GM12878 (cell line): ENCODE results near the gene FAM222B. TPM values are rescaled to one million over a fixed set of nuclear protein-coding genes. Genes with fewer than 3 reads are reported as not detected.
A peak's percentile ranks its signal among the peaks of the same experiment; 100 is the strongest.

Experiments
- ATF7 ChIP-seq: fragments of 450-650 bp; IDR thresholded peaks from 2 replicates; pipeline ENCODE4 v1.6.1; 2016; ENCODE audit warnings: low read depth, mild to moderate bottlenecking
- CHD1 ChIP-seq: IDR thresholded peaks from 2 replicates; pipeline ENCODE4 v1.6.1; 2012; ENCODE audit warnings: low read depth, low read length, improper control_type of control experiment
- EP300 ChIP-seq, 2 experiments: fragments of 150-350 bp in 1 of 2; IDR thresholded peaks; 2 replicates each; pipeline ENCODE4 v1.6.1; 2011 to 2012; ENCODE audit warnings: low read depth in 2 of 2, low read length in 2 of 2, borderline replicate concordance in 1 of 2, improper control_type of control experiment in 1 of 2, inconsistent platforms in 1 of 2; ENCODE audit not compliant: control insufficient read depth in 1 of 2
- ESRRA ChIP-seq: IDR thresholded peaks from 2 replicates; pipeline ENCODE4 v1.6.1; 2012; ENCODE audit warnings: mild to moderate bottlenecking, low read length, improper control_type of control experiment
- HDGF ChIP-seq: fragments of 450-650 bp; IDR thresholded peaks from 2 replicates; pipeline ENCODE4 v1.6.1; 2016; ENCODE audit warnings: antibody characterized with exemption
- IRF3 ChIP-seq: fragments of 450-650 bp; IDR thresholded peaks from 2 replicates; pipeline ENCODE4 v1.6.1; 2014; ENCODE audit warnings: mild to moderate bottlenecking
- JUND ChIP-seq: IDR thresholded peaks from 2 replicates; pipeline ENCODE4 v1.6.1; 2012; ENCODE audit warnings: low read depth, mild to moderate bottlenecking, low read length, improper control_type of control experiment, moderate library complexity
- KLF5 ChIP-seq: fragments of 450-650 bp; IDR thresholded peaks from 2 replicates; pipeline ENCODE4 v1.6.1; 2014; ENCODE audit warnings: mild to moderate bottlenecking; ENCODE audit not compliant: partially characterized antibody
- MEF2B ChIP-seq: fragments of 450-650 bp; IDR thresholded peaks from 2 replicates; pipeline ENCODE4 v1.6.1; 2018; ENCODE audit warnings: mild to moderate bottlenecking, moderate library complexity; ENCODE audit not compliant: partially characterized antibody, poor library complexity, severe bottlenecking
- MYC ChIP-seq: IDR thresholded peaks from 2 replicates; pipeline ENCODE4 v1.6.1; 2011; ENCODE audit warnings: mild to moderate bottlenecking, low read length, moderate library complexity, inconsistent platforms; ENCODE audit not compliant: insufficient read depth, insufficient replicate concordance, insufficient read length, severe bottlenecking
- NKRF ChIP-seq: fragments of 450-650 bp; conservative IDR thresholded peaks from 2 replicates; pipeline ENCODE4 v1.6.1; 2017; ENCODE audit warnings: mild to moderate bottlenecking, moderate library complexity
- NR2F1 ChIP-seq: fragments of 450-650 bp; conservative IDR thresholded peaks from 2 replicates; pipeline ENCODE4 v1.6.1; 2017; ENCODE audit warnings: mild to moderate bottlenecking
- SIN3A ChIP-seq: IDR thresholded peaks from 2 replicates; pipeline ENCODE4 v1.6.1; 2012; ENCODE audit warnings: low read depth, low read length, improper control_type of control experiment
- SIX5 ChIP-seq: IDR thresholded peaks from 2 replicates; pipeline ENCODE4 v1.6.1; 2011; ENCODE audit warnings: mild to moderate bottlenecking, low read depth, low read length, moderate library complexity; ENCODE audit not compliant: severe bottlenecking
- SKIL ChIP-seq: fragments of 450-650 bp; IDR thresholded peaks from 2 replicates; pipeline ENCODE4 v1.6.1; 2017; ENCODE audit warnings: mild to moderate bottlenecking, low read depth, inconsistent platforms; ENCODE audit not compliant: poor library complexity, severe bottlenecking
- SRF ChIP-seq, 2 experiments: IDR thresholded peaks; 2 replicates each; pipeline ENCODE4 v1.6.1; 2011; ENCODE audit warnings: low read depth in 2 of 2, low read length in 2 of 2, mild to moderate bottlenecking in 1 of 2, moderate library complexity in 1 of 2
- SUZ12 ChIP-seq: fragments of 200-600 bp; sonication (generic); IDR thresholded peaks from one replicate; pipeline ENCODE4 v1.6.1; 2018; ENCODE audit warnings: antibody characterized with exemption, mild to moderate bottlenecking; ENCODE audit not compliant: unreplicated experiment
- ZBTB40 ChIP-seq: fragments of 450-650 bp; IDR thresholded peaks from 2 replicates; pipeline ENCODE4 v1.6.1; 2016; ENCODE audit warnings: mild to moderate bottlenecking, moderate library complexity, borderline replicate concordance
- ZNF217 ChIP-seq: fragments of 450-650 bp; IDR thresholded peaks from 2 replicates; pipeline ENCODE4 v1.6.1; 2017; ENCODE audit warnings: antibody characterized with exemption, mild to moderate bottlenecking
- ZNF384 ChIP-seq: IDR thresholded peaks from 2 replicates; pipeline ENCODE4 v1.6.1; 2012; ENCODE audit warnings: low read depth, mild to moderate bottlenecking, low read length, improper control_type of control experiment, borderline replicate concordance
- ZSCAN29 ChIP-seq: fragments of 450-650 bp; IDR thresholded peaks from 2 replicates; pipeline ENCODE4 v1.6.1; 2017; ENCODE audit warnings: mild to moderate bottlenecking, moderate library complexity
- polyA plus RNA-seq, 11 experiments: library from polyadenylated mRNA; depleted of rRNA in 4 of 11; unstranded in 6 of 11; stranded (reverse) in 5 of 11; fragments of >200 nt; fragmentation: Nextera tagmentation in 4 of 11; fragmentation: Illumina TruSeq in 1 of 11; extraction: Ambion mirVana in 4 of 11; extraction: Trizol in 1 of 11; gene quantifications; 1 replicate in 1 of 11; 2 replicates in 10 of 11; pipeline versions ENCODE4 v1.2.1 to v1.2.3, GENCODE V29; 2011 to 2016; ENCODE audit warnings: inconsistent platforms in 2 of 11, missing spikeins in 2 of 11, low read depth in 1 of 11
- total RNA-seq, 4 experiments: library from RNA; depleted of rRNA in 3 of 4; stranded (reverse); fragments of >200 nt in 3 of 4; fragmentation: Illumina TruSeq in 1 of 4; extraction: Trizol in 1 of 4; gene quantifications; 2 replicates each; pipeline versions ENCODE4 v1.2.1 to v1.2.3, GENCODE V29; 2013 to 2021

The FAM222B gene
- total and polyA plus RNA-seq, 10 of the 15 experiments (the other 5 are each of a cell fraction or from before 2014, with no cell fraction given): 2.8 to 18.3 (median 6.4) TPM

GRCh38 chr17:28738680-28739384 is 103.8 kb downstream of the FAM222B start (continued):
- TF ChIP-seq IRF3: no peak
- no peak for TF ChIP-seq SRF (IDR thresholded peaks at IDR 0.05; ENCODE audit: low read depth in 2 of 2, low read length in 2 of 2)
- TF ChIP-seq HDGF: no peak
- TF ChIP-seq SKIL: no peak
- TF ChIP-seq ZBTB40: no peak
- no peak for TF ChIP-seq SIX5
- TF ChIP-seq MYC: no peak
- TF ChIP-seq ZNF217: no peak
- TF ChIP-seq ATF7: peak; percentile 51; the same call in 1 of the 2 replicates
- no peak for TF ChIP-seq KLF5
- no peak for TF ChIP-seq ZNF384
- no peak for TF ChIP-seq SIN3A
- peak; percentile 37 to 62; a peak in 3 of 4 replicates for TF ChIP-seq EP300 (IDR thresholded peaks at IDR 0.05; ENCODE audit: borderline replicate concordance in 1 of 2, control insufficient read depth in 1 of 2, low read depth in 2 of 2, low read length in 2 of 2)
- TF ChIP-seq NKRF: no peak
- TF ChIP-seq ESRRA: no peak
- TF ChIP-seq JUND: no peak
- no peak for TF ChIP-seq NR2F1
- no peak for TF ChIP-seq SUZ12
- TF ChIP-seq ZSCAN29: no peak
- TF ChIP-seq MEF2B: peak; percentile 18
- TF ChIP-seq CHD1: no peak
